Neural progenitor cell (in vitro differentiated cells): ENCODE results near the gene ACYP2. TPM values are rescaled to one million over a fixed set of nuclear protein-coding genes. Genes with fewer than 3 reads are reported as not detected.
A peak's percentile ranks its signal among the peaks of the same experiment; 100 is the strongest.
"Not testable (repeated sequence)": the region's sequence is repeated elsewhere in the genome, so short reads cannot be mapped to it uniquely, and the experiment has no call there.

Experiments
- DNase-seq: peaks from one replicate; pipeline ENCODE4 v3.0.0-alpha.2; 2016; ENCODE audit warnings: low spot score
- H2AFZ ChIP-seq: fragments of 200-600 bp; sonication (generic); replicated peaks from 2 replicates; pipeline ENCODE4 v1.6.1; 2016; ENCODE audit warnings: antibody characterized with exemption
- H3F3A ChIP-seq: fragments of 200-600 bp; sonication (generic); 2 replicates; pipeline ENCODE4 v1.6.1; 2016; ENCODE audit warnings: antibody characterized with exemption, low read depth
- H3K27ac ChIP-seq: fragments of 200-600 bp; sonication (generic); 2 replicates; pipeline ENCODE4 v1.5.1; 2016; ENCODE audit warnings: mild to moderate bottlenecking
- H3K27me3 ChIP-seq: fragments of 200-600 bp; sonication (generic); 2 replicates; pipeline ENCODE4 v1.6.1; 2016; ENCODE audit warnings: mild to moderate bottlenecking, moderate library complexity
- H3K36me3 ChIP-seq: fragments of 200-600 bp; sonication (generic); 2 replicates; pipeline ENCODE4 v1.5.1; 2016
- H3K4me1 ChIP-seq: fragments of 200-600 bp; sonication (generic); 2 replicates; pipeline ENCODE4 v1.6.1; 2016; ENCODE audit warnings: mixed run types
- H3K4me2 ChIP-seq: fragments of 200-600 bp; sonication (generic); 2 replicates; pipeline ENCODE4 v1.6.1; 2016
- H3K4me3 ChIP-seq: fragments of 200-600 bp; sonication (generic); 2 replicates; pipeline ENCODE4 v1.5.1; 2016
- H3K79me2 ChIP-seq: fragments of 200-600 bp; sonication (generic); 2 replicates; pipeline ENCODE4 v1.6.1; 2016; ENCODE audit warnings: low read depth
- H3K9ac ChIP-seq: fragments of 200-600 bp; sonication (generic); 2 replicates; pipeline ENCODE4 v1.6.1; 2016
- H3K9me3 ChIP-seq: fragments of 200-600 bp; sonication (generic); 2 replicates; pipeline ENCODE4 v1.5.1; 2016; ENCODE audit warnings: low read depth
- H4K20me1 ChIP-seq: fragments of 200-600 bp; sonication (generic); 2 replicates; pipeline ENCODE4 v1.6.1; 2016; ENCODE audit warnings: low read depth
- H3K27ac Mint-ChIP-seq: 3 replicates; pipeline ENCODE4 v1.8.0; 2021; ENCODE audit warnings: mixed read lengths
- H3K27me3 Mint-ChIP-seq: 2 replicates; pipeline ENCODE4 v1.8.0; 2022; ENCODE audit warnings: low read depth, mild to moderate bottlenecking, inconsistent platforms, moderate library complexity, mixed read lengths; ENCODE audit not compliant: insufficient read depth
- H3K36me3 Mint-ChIP-seq: 3 replicates; pipeline ENCODE4 v1.8.0; 2021; ENCODE audit warnings: mixed read lengths
- H3K4me1 Mint-ChIP-seq: 3 replicates; pipeline ENCODE4 v1.8.0; 2021; ENCODE audit warnings: mixed read lengths
- H3K4me3 Mint-ChIP-seq: 3 replicates; pipeline ENCODE4 v1.8.0; 2021; ENCODE audit warnings: mild to moderate bottlenecking, moderate library complexity, mixed read lengths
- H3K9me3 Mint-ChIP-seq: 3 replicates; pipeline ENCODE4 v1.8.0; 2020; ENCODE audit warnings: mixed read lengths
- EZH2 ChIP-seq: fragments of 200-600 bp; sonication (generic); IDR thresholded peaks from 2 replicates; pipeline ENCODE4 v1.6.1; 2017; ENCODE audit warnings: antibody characterized with exemption, mild to moderate bottlenecking, moderate library complexity
- EZH2phosphoT487 ChIP-seq: fragments of 200-600 bp; sonication (generic); IDR thresholded peaks from 2 replicates; pipeline ENCODE4 v1.6.1; 2017; ENCODE audit warnings: antibody characterized with exemption
- total RNA-seq: library from RNA; depleted of rRNA; stranded (reverse); fragments of >200 nt; gene quantifications from 2 replicates; pipeline ENCODE4 v1.2.3, GENCODE V29; 2015; ENCODE audit warnings: low replicate concordance
- TF ChIP-seq, protein P1 (sequence below): fragments of 200-600 bp; sonication (generic); IDR thresholded peaks from 2 replicates; pipeline ENCODE4 v1.5.1; 2017; ENCODE audit warnings: antibody characterized with exemption, mild to moderate bottlenecking

ACYP2 gene
- total RNA-seq, 1 donor from 2014 or later: 9.7 TPM

- Histone ChIP-seq H3K27me3 (no peaks in the 10 kb centered on the region), H2AFZ (peak overlapping the region; percentile 91), H3K9ac (peak overlapping the region; percentile 91), H3K4me3 (peak overlapping the region; percentile 72), H3F3A (peaks cover 13% of the 10 kb centered on the region), H3K9me3 (no peaks in the 10 kb centered on the region), H3K36me3 (no peaks in the 10 kb centered on the region), H3K27ac (peak overlapping the region; percentile 99), H4K20me1 (no peaks in the 10 kb centered on the region), H3K4me1 (peaks cover 5% of the 10 kb centered on the region), H3K79me2 (peaks cover 6% of the 10 kb centered on the region), H3K4me2 (peak overlapping the region; percentile 74)
- peak overlapping the region; percentile 98 for H3K27ac Mint-ChIP-seq
- DNase-seq: no peak
- H3K4me1 Mint-ChIP-seq: peaks cover 6% of the 10 kb centered on the region
- peaks cover 10% of the 10 kb centered on the region for H3K36me3 Mint-ChIP-seq
- H3K4me3 Mint-ChIP-seq: peak overlapping the region; percentile 93
- peaks cover 3% of the 10 kb centered on the region for H3K27me3 Mint-ChIP-seq
- H3K9me3 Mint-ChIP-seq: peaks cover 6% of the 10 kb centered on the region
- TF ChIP-seq, protein P1, sequence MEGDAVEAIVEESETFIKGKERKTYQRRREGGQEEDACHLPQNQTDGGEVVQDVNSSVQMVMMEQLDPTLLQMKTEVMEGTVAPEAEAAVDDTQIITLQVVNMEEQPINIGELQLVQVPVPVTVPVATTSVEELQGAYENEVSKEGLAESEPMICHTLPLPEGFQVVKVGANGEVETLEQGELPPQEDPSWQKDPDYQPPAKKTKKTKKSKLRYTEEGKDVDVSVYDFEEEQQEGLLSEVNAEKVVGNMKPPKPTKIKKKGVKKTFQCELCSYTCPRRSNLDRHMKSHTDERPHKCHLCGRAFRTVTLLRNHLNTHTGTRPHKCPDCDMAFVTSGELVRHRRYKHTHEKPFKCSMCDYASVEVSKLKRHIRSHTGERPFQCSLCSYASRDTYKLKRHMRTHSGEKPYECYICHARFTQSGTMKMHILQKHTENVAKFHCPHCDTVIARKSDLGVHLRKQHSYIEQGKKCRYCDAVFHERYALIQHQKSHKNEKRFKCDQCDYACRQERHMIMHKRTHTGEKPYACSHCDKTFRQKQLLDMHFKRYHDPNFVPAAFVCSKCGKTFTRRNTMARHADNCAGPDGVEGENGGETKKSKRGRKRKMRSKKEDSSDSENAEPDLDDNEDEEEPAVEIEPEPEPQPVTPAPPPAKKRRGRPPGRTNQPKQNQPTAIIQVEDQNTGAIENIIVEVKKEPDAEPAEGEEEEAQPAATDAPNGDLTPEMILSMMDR: no peak
- TF ChIP-seq EZH2phosphoT487 (no peak), EZH2 (no peak)
These were observed 505 bp upstream of the ACYP2 start for GRCh38 chr2:54114936-54115283.

- not testable (repeated sequence) for H2AFZ ChIP-seq, H3K27ac Mint-ChIP-seq
- H3K4me2 ChIP-seq: peak overlapping the region; percentile 74
These were observed 1.2 kb downstream of the ACYP2 start for GRCh38 chr2:54116598-54116997.

DNA sequence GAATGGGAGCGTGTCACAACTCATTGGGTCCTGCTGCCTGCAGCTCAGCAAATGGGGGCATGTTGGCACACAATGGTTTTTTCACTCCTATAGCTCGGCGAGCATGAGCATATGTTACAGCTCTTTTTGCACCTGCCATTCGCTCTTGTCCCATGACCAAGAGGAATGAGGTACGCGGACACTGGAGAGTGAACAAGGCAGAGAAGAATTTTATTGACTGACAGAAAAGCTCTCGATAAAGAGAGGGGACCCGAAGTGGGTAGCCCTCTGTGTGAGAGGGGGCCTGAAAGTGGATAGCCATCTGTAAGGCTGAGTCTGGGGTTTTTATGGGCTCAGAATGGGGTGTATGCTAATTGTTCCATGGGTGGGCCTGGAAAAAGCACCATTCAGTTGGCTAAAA is 5.5 kb downstream of the ACYP2 start:
- Histone ChIP-seq H3K36me3 (no peaks in the 10 kb centered on the region), H3K79me2 (no peaks in the 10 kb centered on the region), H3K4me2 (no peak overlapping the region), H3F3A (no peaks in the 10 kb centered on the region), H2AFZ (no peak overlapping the region), H3K4me1 (no peaks in the 10 kb centered on the region), H4K20me1 (no peaks in the 10 kb centered on the region), H3K27ac (no peak overlapping the region), H3K27me3 (no peaks in the 10 kb centered on the region), H3K4me3 (no peak overlapping the region), H3K9ac (no peak overlapping the region), H3K9me3 (no peaks in the 10 kb centered on the region)
- Mint-ChIP-seq H3K9me3 (peaks cover 6% of the 10 kb centered on the region), H3K4me3 (no peak overlapping the region), H3K27me3 (peaks cover 4% of the 10 kb centered on the region), H3K4me1 (peaks cover 5% of the 10 kb centered on the region), H3K27ac (no peak overlapping the region), H3K36me3 (peaks cover 5% of the 10 kb centered on the region)
- DNase-seq: no peak
- no peak for TF ChIP-seq EZH2
- no peak for TF ChIP-seq EZH2phosphoT487
- TF ChIP-seq, protein P1: no peak

More at GRCh38 chr2:54116598-54116997, 1.2 kb downstream of the ACYP2 start:
- H3K4me1 ChIP-seq, H3K4me1 Mint-ChIP-seq, H3K9me3 Mint-ChIP-seq, H3K27me3 ChIP-seq, H3K9ac ChIP-seq, H3K36me3 Mint-ChIP-seq, DNase-seq, H3K27ac ChIP-seq, H3K9me3 ChIP-seq, H4K20me1 ChIP-seq, H3K36me3 ChIP-seq, H3K27me3 Mint-ChIP-seq, H3K4me3 ChIP-seq, H3K79me2 ChIP-seq: not testable (repeated sequence)
- peaks cover 13% of the 10 kb centered on the region for H3F3A ChIP-seq
- peak overlapping the region; percentile 70 for H3K4me3 Mint-ChIP-seq

DNA sequence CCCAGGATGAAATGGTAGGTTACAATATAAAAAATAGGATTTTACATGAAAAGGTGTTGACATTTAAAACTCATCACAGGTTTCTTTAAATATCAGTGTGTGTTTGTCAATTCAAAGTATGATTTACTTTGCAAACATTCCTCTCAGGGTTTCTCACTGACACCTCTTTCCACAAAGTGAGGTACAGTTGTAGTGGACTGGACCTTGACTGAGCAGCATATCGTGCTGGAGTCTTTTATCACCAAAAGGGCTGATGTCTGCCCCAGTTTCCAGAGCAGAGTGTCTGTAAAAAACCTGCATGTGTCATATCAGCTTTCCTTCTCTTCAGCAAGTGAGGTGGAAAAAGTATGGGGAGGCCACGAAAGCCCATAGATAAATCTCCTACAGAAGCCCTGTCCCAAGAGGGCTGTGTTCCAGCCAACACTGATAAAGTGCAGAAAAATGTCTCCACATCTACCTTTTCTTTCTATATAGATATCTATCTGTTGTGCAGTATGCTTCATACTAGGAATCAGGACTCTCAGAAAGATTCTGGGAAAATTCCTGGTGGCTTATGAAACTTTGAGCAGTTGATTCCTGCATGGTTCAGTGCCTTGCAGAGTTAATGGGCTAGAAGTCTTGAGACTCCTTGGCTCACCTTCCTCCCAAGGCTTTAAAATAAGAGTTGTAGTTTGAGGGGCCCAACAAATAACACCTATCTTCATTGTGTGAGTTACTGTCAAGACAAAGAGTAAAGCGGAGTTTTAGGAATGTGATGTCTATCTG is 6.9 kb downstream of the ACYP2 start:
- DNase-seq: no peak
- peaks cover 5% of the 10 kb centered on the region for H3K4me1 Mint-ChIP-seq
- H3K9me3 Mint-ChIP-seq: no peaks in the 10 kb centered on the region
- Histone ChIP-seq H3K9ac (no peak overlapping the region), H3K4me2 (no peak overlapping the region), H3K79me2 (no peaks in the 10 kb centered on the region), H3K4me1 (no peaks in the 10 kb centered on the region), H4K20me1 (no peaks in the 10 kb centered on the region), H3K4me3 (no peak overlapping the region), H2AFZ (no peak overlapping the region), H3K27me3 (no peaks in the 10 kb centered on the region), H3K9me3 (no peaks in the 10 kb centered on the region), H3K36me3 (no peaks in the 10 kb centered on the region), H3F3A (no peaks in the 10 kb centered on the region), H3K27ac (no peak overlapping the region)
- peaks cover 4% of the 10 kb centered on the region for H3K27me3 Mint-ChIP-seq
- no peaks in the 10 kb centered on the region for H3K36me3 Mint-ChIP-seq
- no peak overlapping the region for H3K4me3 Mint-ChIP-seq
- H3K27ac Mint-ChIP-seq: no peak overlapping the region
- TF ChIP-seq EZH2 (no peak), EZH2phosphoT487 (no peak)
- TF ChIP-seq, protein P1: no peak
